Measurements from ENCODE around the gene KCNQ1.

KCNQ1 gene

GRCh38 chr11:2791521-2792380, 346.9 kb downstream of the KCNQ1 start:
- TF ChIP-seq EZH2phosphoT487 (IDR thresholded peaks at IDR 0.05; ENCODE audit: borderline replicate concordance): no peak
- TF ChIP-seq CTCF (conservative IDR thresholded peaks at IDR 0.05; ENCODE audit: low read length): no peak
- Histone ChIP-seq H4K20me1 (ENCODE audit: insufficient read depth, low read length, poor library complexity, severe bottlenecking) (no peaks in the 10 kb centered on the region), H3K4me3 (ENCODE audit: low read length, poor library complexity, severe bottlenecking) (no peak overlapping the region), H3K9ac (ENCODE audit: low read depth, low read length, poor library complexity, severe bottlenecking) (no peak overlapping the region), H3F3A (ENCODE audit: low read depth) (no peaks in the 10 kb centered on the region), H3K9me2 (replicated peaks; ENCODE audit: low read depth, low read length) (no peaks in the 10 kb centered on the region), H3K79me2 (ENCODE audit: insufficient read depth, low read length) (peaks cover 24% of the 10 kb centered on the region; the same call in 1 of the 2 replicates), H3K27me3 (ENCODE audit: insufficient read depth, low read length, poor library complexity, severe bottlenecking) (no peaks in the 10 kb centered on the region), H3K36me3 (ENCODE audit: insufficient read depth, low read length) (no peaks in the 10 kb centered on the region; the same call in 1 of the 2 replicates), H3K4me1 (ENCODE audit: insufficient read depth, low read length, poor library complexity, severe bottlenecking) (peaks cover 11% of the 10 kb centered on the region), H3K9me3 (ENCODE audit: insufficient read depth, low read depth, low read length) (0 out of 2 replicates have a peak, but pooled peaks cover 4% of the 10 kb centered on the region), H3K4me2 (ENCODE audit: low read depth, low read length, poor library complexity, severe bottlenecking) (no peak overlapping the region), H2AFZ (ENCODE audit: low read length) (no peak overlapping the region)

GRCh38 chr11:2792381-2793250, 347.8 kb downstream of the KCNQ1 start:
- no peaks in the 10 kb centered on the region; the same call in 1 of the 2 replicates for H3K36me3 ChIP-seq (ENCODE audit: insufficient read depth, low read length)
- no peak for TF ChIP-seq CTCF (conservative IDR thresholded peaks at IDR 0.05; ENCODE audit: low read length)
- TF ChIP-seq EZH2phosphoT487 (IDR thresholded peaks at IDR 0.05; ENCODE audit: borderline replicate concordance): no peak
- peaks cover 8% of the 10 kb centered on the region for H3K4me1 ChIP-seq (ENCODE audit: insufficient read depth, low read length, poor library complexity, severe bottlenecking)
- no peak overlapping the region for H2AFZ ChIP-seq (ENCODE audit: low read length)
- no peaks in the 10 kb centered on the region for H3K27me3 ChIP-seq (ENCODE audit: insufficient read depth, low read length, poor library complexity, severe bottlenecking)
- no peaks in the 10 kb centered on the region for H4K20me1 ChIP-seq (ENCODE audit: insufficient read depth, low read length, poor library complexity, severe bottlenecking)
- H3K9me3 ChIP-seq (ENCODE audit: insufficient read depth, low read depth, low read length): no peaks in the 10 kb centered on the region
- H3K4me2 ChIP-seq (ENCODE audit: low read depth, low read length, poor library complexity, severe bottlenecking): no peak overlapping the region
- peaks cover 21% of the 10 kb centered on the region; the same call in 1 of the 2 replicates for H3K79me2 ChIP-seq (ENCODE audit: insufficient read depth, low read length)
- H3K9me2 ChIP-seq (replicated peaks; ENCODE audit: low read depth, low read length): no peaks in the 10 kb centered on the region
- H3F3A ChIP-seq (ENCODE audit: low read depth): no peaks in the 10 kb centered on the region
- H3K4me3 ChIP-seq (ENCODE audit: low read length, poor library complexity, severe bottlenecking): no peak overlapping the region
- no peak overlapping the region for H3K9ac ChIP-seq (ENCODE audit: low read depth, low read length, poor library complexity, severe bottlenecking)

- Histone ChIP-seq H4K20me1 (ENCODE audit: insufficient read depth, low read length, poor library complexity, severe bottlenecking) (no peaks in the 10 kb centered on the region), H2AFZ (ENCODE audit: low read length) (no peak overlapping the region), H3K9me3 (ENCODE audit: insufficient read depth, low read depth, low read length) (no peaks in the 10 kb centered on the region), H3F3A (ENCODE audit: low read depth) (no peaks in the 10 kb centered on the region), H3K27me3 (ENCODE audit: insufficient read depth, low read length, poor library complexity, severe bottlenecking) (no peaks in the 10 kb centered on the region), H3K79me2 (ENCODE audit: insufficient read depth, low read length) (peaks cover 17% of the 10 kb centered on the region; the same call in 1 of the 2 replicates), H3K9ac (ENCODE audit: low read depth, low read length, poor library complexity, severe bottlenecking) (no peak overlapping the region), H3K36me3 (ENCODE audit: insufficient read depth, low read length) (no peaks in the 10 kb centered on the region; the same call in 1 of the 2 replicates), H3K4me3 (ENCODE audit: low read length, poor library complexity, severe bottlenecking) (no peak overlapping the region), H3K9me2 (replicated peaks; ENCODE audit: low read depth, low read length) (no peaks in the 10 kb centered on the region), H3K4me1 (ENCODE audit: insufficient read depth, low read length, poor library complexity, severe bottlenecking) (peaks cover 8% of the 10 kb centered on the region), H3K4me2 (ENCODE audit: low read depth, low read length, poor library complexity, severe bottlenecking) (no peak overlapping the region)
- no peak for TF ChIP-seq CTCF (conservative IDR thresholded peaks at IDR 0.05; ENCODE audit: low read length)
These were observed 348.9 kb downstream of the KCNQ1 start for GRCh38 chr11:2793701-2794045.

Data from Loucy (cell line).